Thyroid gland (tissue), 4 donors: ENCODE results near the gene CXCR6. TPM values are rescaled to one million over a fixed set of nuclear protein-coding genes. Genes with fewer than 3 reads are reported as not detected.

Source experiments
- DNase-seq, 2 donors: peaks; one replicate each; pipeline ENCODE4 v3.0.0-alpha.2; 2019
- H3K27ac ChIP-seq, 3 donors: fragments of 200-600 bp; sonication (generic); 1 replicate in 2 of 3; 2 replicates in 1 of 3; pipeline ENCODE4 v1.5.1; 2016 to 2019; ENCODE audit warnings: mild to moderate bottlenecking in 1 of 3, moderate library complexity in 1 of 3
- H3K27me3 ChIP-seq: fragments of 200-600 bp; sonication (generic); one replicate; pipeline ENCODE4 v1.5.1; 2019
- H3K36me3 ChIP-seq, 2 donors: fragments of 200-600 bp; sonication (generic); one replicate each; pipeline ENCODE4 v1.5.1; 2016 to 2019
- H3K4me1 ChIP-seq, 2 donors: fragments of 200-600 bp; sonication (generic); one replicate each; pipeline ENCODE4 v1.5.1; 2017 to 2019
- H3K4me3 ChIP-seq, 3 donors: fragments of 200-600 bp; sonication (generic); replicated peaks in 1 of 3; 1 replicate in 2 of 3; 2 replicates in 1 of 3; pipeline ENCODE4 v1.5.1; 2016; ENCODE audit warnings: mild to moderate bottlenecking in 1 of 3
- H3K9me3 ChIP-seq: fragments of 200-600 bp; sonication (generic); one replicate; pipeline ENCODE4 v1.5.1; 2017
- CTCF ChIP-seq, 6 experiments: fragments of 200-600 bp in 3 of 6; fragments of 450-650 bp in 3 of 6; sonication (generic) in 3 of 6; IDR thresholded peaks; one replicate each; pipeline ENCODE4 v1.5.1; 2016 to 2019; ENCODE audit warnings: antibody characterized with exemption in 6 of 6, mild to moderate bottlenecking in 2 of 6, inconsistent platforms in 1 of 6, moderate library complexity in 1 of 6
- POLR2A ChIP-seq, 2 donors: fragments of 450-650 bp; IDR thresholded peaks; one replicate each; pipeline ENCODE4 v1.6.1; 2017; ENCODE audit warnings: antibody characterized with exemption in 2 of 2, mild to moderate bottlenecking in 2 of 2, moderate library complexity in 1 of 2
- WGBS, 2 donors: methylation state at CpG; one replicate each; pipeline ENCODE4 v1.1.5; 2017; 5-methylcytosine and 5-hydroxymethylcytosine counted together
- intact Hi-C: fragments of 100-400 bp; cut with DNase I; formaldehyde crosslinking; loops from one replicate; pipeline ENCODE4 v1.15.1; 2023
- total RNA-seq, 4 donors: library from RNA; depleted of rRNA; stranded (reverse); fragments of >200 nt; gene quantifications; one replicate each; pipeline ENCODE4 v1.2.3, GENCODE V29; 2016

CXCR6 gene
- total RNA-seq, 4 donors from 2014 or later = 2.1 to 4.4 (median 3.4) TPM

- H3K27me3 ChIP-seq = no peaks in the 10 kb centered on the region
- H3K36me3 ChIP-seq = peaks cover 54 to 62% of the 10 kb centered on the region in 2 donors
- no peaks in the 10 kb centered on the region for H3K4me1 ChIP-seq
- 96% methylated on average over 4 of the region's 4 CpGs for WGBS, 2 donors
- H3K27ac ChIP-seq = no peak overlapping the region
- intact Hi-C loops = loop anchor here (5.0 kb wide), 1 partner anchor 161 kb away; no protein-coding TSS in a partner anchor
- DNase-seq = no peak
- no peaks in the 10 kb centered on the region for H3K9me3 ChIP-seq
- no peak for TF ChIP-seq POLR2A (IDR thresholded peaks at IDR 0.05)
- TF ChIP-seq CTCF (IDR thresholded peaks at IDR 0.05) = no peak
- H3K4me3 ChIP-seq = no peak overlapping the region
These were observed 20.2 kb upstream of the CXCR6 start for GRCh38 chr3:45922950-45923590.

GRCh38 chr3:45923755-45924154, 19.5 kb upstream of the CXCR6 start:
- TF ChIP-seq CTCF (IDR thresholded peaks at IDR 0.05) (no peak), POLR2A (IDR thresholded peaks at IDR 0.05) (no peak)
- no peaks in the 10 kb centered on the region for H3K9me3 ChIP-seq
- peaks cover 54 to 61% of the 10 kb centered on the region in 2 donors for H3K36me3 ChIP-seq
- intact Hi-C loops = loop anchor here (5.0 kb wide), 1 partner anchor 161 kb away; no protein-coding TSS in a partner anchor
- DNase-seq = no peak
- WGBS, 2 donors = 74 to 80% methylated on average over 3 of the region's 3 CpGs
- H3K27me3 ChIP-seq = no peaks in the 10 kb centered on the region
- no peaks in the 10 kb centered on the region for H3K4me1 ChIP-seq
- H3K4me3 ChIP-seq = no peak overlapping the region
- H3K27ac ChIP-seq = no peak overlapping the region

- no peaks in the 10 kb centered on the region for H3K4me1 ChIP-seq
- TF ChIP-seq POLR2A (IDR thresholded peaks at IDR 0.05) (no peak), CTCF (IDR thresholded peaks at IDR 0.05) (no peak)
- no peak overlapping the region for H3K4me3 ChIP-seq
- H3K27ac ChIP-seq = no peak overlapping the region
- H3K27me3 ChIP-seq = no peaks in the 10 kb centered on the region
- H3K9me3 ChIP-seq = no peaks in the 10 kb centered on the region
- WGBS, 2 donors = 93 to 97% methylated on average over 2 of the region's 2 CpGs
- intact Hi-C loops = no loop called here
- DNase-seq = no peak
- H3K36me3 ChIP-seq = peaks cover 61 to 62% of the 10 kb centered on the region in 2 donors
These were observed 15.4 kb upstream of the CXCR6 start for GRCh38 chr3:45927881-45928280.

GRCh38 chr3:45929042-45929679, 14.1 kb upstream of the CXCR6 start:
- Histone ChIP-seq H3K4me1 (no peaks in the 10 kb centered on the region), H3K4me3 (no peak overlapping the region), H3K27ac (no peak overlapping the region), H3K9me3 (no peaks in the 10 kb centered on the region), H3K27me3 (no peaks in the 10 kb centered on the region), H3K36me3 (peaks cover 50 to 56% of the 10 kb centered on the region in 2 donors)
- intact Hi-C loops = no loop called here
- TF ChIP-seq CTCF (IDR thresholded peaks at IDR 0.05) = peak in 3 of 6 experiments; percentile 12 to 45 (median 36)
- no peak for TF ChIP-seq POLR2A (IDR thresholded peaks at IDR 0.05)
- WGBS, 2 donors = 84 to 88% methylated on average over 7 to 9 of the region's 9 CpGs
- DNase-seq = no peak

GRCh38 chr3:45931496-45931895, 11.8 kb upstream of the CXCR6 start:
- 91 to 94% methylated on average over 6 of the region's 6 CpGs for WGBS, 2 donors
- Histone ChIP-seq H3K9me3 (no peaks in the 10 kb centered on the region), H3K4me3 (no peak overlapping the region), H3K4me1 (no peaks in the 10 kb centered on the region), H3K36me3 (peaks cover 68 to 74% of the 10 kb centered on the region in 2 donors), H3K27ac (no peak overlapping the region), H3K27me3 (no peaks in the 10 kb centered on the region)
- intact Hi-C loops = no loop called here
- TF ChIP-seq CTCF (IDR thresholded peaks at IDR 0.05) (no peak), POLR2A (IDR thresholded peaks at IDR 0.05) (no peak)
- DNase-seq = no peak
